C4-2B (cell line): ENCODE data around the gene NRG3.

Experiments used
- CTCF ChIP-seq: fragments of 450-650 bp; conservative IDR thresholded peaks from 2 replicates; pipeline ENCODE4 v1.5.1; 2017; ENCODE audit warnings: mild to moderate bottlenecking
- ZFX ChIP-seq: fragments of 450-650 bp; IDR thresholded peaks from 2 replicates; pipeline ENCODE4 v1.6.1; 2017

DNA sequence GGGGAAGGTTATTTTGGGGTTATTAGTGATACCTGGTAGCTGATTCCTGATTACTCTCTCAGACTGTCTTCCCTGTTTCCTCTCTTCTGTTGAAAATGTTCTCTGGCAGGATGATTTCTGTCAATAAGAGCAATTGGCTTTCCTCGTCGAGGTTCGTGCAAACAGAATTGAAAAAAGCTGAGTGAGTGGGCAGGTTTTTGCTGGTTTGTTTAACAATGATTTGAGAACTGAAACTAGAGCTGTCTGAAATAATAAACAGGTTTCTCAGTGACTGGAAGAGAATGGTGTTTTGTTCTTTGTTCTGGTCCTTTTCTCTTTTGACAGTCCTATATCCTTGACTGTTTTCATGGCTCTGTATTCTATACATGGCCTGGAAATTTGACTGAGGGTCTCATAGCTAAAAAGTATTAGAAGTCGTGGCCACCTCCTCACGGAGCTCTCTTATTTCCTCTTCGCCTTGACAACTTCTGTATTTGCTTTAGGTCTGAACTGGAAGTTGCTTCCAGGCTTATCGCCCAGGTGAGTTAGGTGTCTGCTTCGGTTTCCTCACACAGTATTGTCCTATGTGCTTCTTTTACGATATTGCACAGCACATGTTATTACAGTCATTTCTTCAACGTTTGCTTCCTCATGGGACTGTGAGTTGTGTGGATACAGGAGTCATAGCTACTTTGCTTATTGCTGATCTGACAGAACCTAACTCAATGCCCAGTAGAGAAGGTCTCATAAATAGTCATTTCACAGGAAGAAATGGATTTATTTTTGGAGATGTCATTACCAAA lies 403.6 kb downstream of the NRG3 start:
- TF ChIP-seq CTCF: no peak
- TF ChIP-seq ZFX: no peak
